Astrocyte (in vitro differentiated cells and primary cell): ENCODE results near the gene PPP1R7. TPM values are rescaled to one million over a fixed set of nuclear protein-coding genes. Genes with fewer than 3 reads are reported as not detected.

ENCODE experiments used
- DNase-seq: peaks from one replicate; pipeline ENCODE4 v3.0.0-alpha.2; 2010; ENCODE audit warnings: low read depth
- FAIRE-seq: peaks from 2 replicates; lab custom pipeline; 2011; peaks lifted over from hg19 to GRCh38; lab: Jason Lieb, UNC
- H2AFZ ChIP-seq: 2 replicates; pipeline ENCODE4 v1.6.0; 2012; ENCODE audit warnings: low read depth, low read length, inconsistent platforms
- H3K27ac ChIP-seq: 2 replicates; pipeline ENCODE4 v1.5.1; 2011; ENCODE audit warnings: low read depth, low read length, inconsistent platforms
- H3K27me3 ChIP-seq: 2 replicates; pipeline ENCODE4 v1.6.0; 2011; ENCODE audit warnings: low read length, inconsistent platforms; ENCODE audit not compliant: insufficient read depth
- H3K36me3 ChIP-seq: 2 replicates; pipeline ENCODE4 v1.5.1; 2011; ENCODE audit warnings: low read length, inconsistent platforms; ENCODE audit not compliant: insufficient read depth
- H3K4me1 ChIP-seq: 2 replicates; pipeline ENCODE4 v1.5.1; 2011; ENCODE audit warnings: low read length, inconsistent platforms; ENCODE audit not compliant: insufficient read depth
- H3K4me2 ChIP-seq: 2 replicates; pipeline ENCODE4 v1.6.0; 2012; ENCODE audit warnings: low read length, inconsistent platforms
- H3K4me3 ChIP-seq: 2 replicates; pipeline ENCODE4 v1.5.1; 2011; ENCODE audit warnings: low read depth, mild to moderate bottlenecking, low read length, inconsistent platforms; ENCODE audit not compliant: insufficient read depth
- H3K79me2 ChIP-seq: 2 replicates; pipeline ENCODE4 v1.6.0; 2012; ENCODE audit warnings: mild to moderate bottlenecking, low read length, inconsistent platforms; ENCODE audit not compliant: insufficient read depth
- H3K9ac ChIP-seq: 2 replicates; pipeline ENCODE4 v1.6.0; 2012; ENCODE audit warnings: mild to moderate bottlenecking, low read length, inconsistent platforms
- H3K9me3 ChIP-seq: 2 replicates; pipeline ENCODE4 v1.5.1; 2012; ENCODE audit warnings: low read depth, mild to moderate bottlenecking, low read length, inconsistent platforms; ENCODE audit not compliant: insufficient read depth
- H4K20me1 ChIP-seq: 2 replicates; pipeline ENCODE4 v1.6.0; 2012; ENCODE audit warnings: low read length, inconsistent platforms; ENCODE audit not compliant: insufficient read depth
- H3K27ac Mint-ChIP-seq: one replicate; pipeline ENCODE4 v1.8.0; 2021; ENCODE audit warnings: mild to moderate bottlenecking, mixed read lengths; ENCODE audit not compliant: unreplicated experiment
- H3K27me3 Mint-ChIP-seq: one replicate; pipeline ENCODE4 v1.8.0; 2021; ENCODE audit warnings: low read depth, mixed read lengths; ENCODE audit not compliant: unreplicated experiment
- H3K36me3 Mint-ChIP-seq: one replicate; pipeline ENCODE4 v1.8.0; 2021; ENCODE audit warnings: low read depth, mixed read lengths; ENCODE audit not compliant: unreplicated experiment
- H3K4me1 Mint-ChIP-seq: one replicate; pipeline ENCODE4 v1.8.0; 2021; ENCODE audit warnings: low read depth, mixed read lengths; ENCODE audit not compliant: unreplicated experiment
- H3K4me3 Mint-ChIP-seq: one replicate; pipeline ENCODE4 v1.8.0; 2021; ENCODE audit warnings: mild to moderate bottlenecking, moderate library complexity, mixed read lengths; ENCODE audit not compliant: unreplicated experiment
- H3K9me3 Mint-ChIP-seq: one replicate; pipeline ENCODE4 v1.8.0; 2021; ENCODE audit warnings: mild to moderate bottlenecking, mixed read lengths; ENCODE audit not compliant: unreplicated experiment
- EZH2 ChIP-seq: IDR thresholded peaks from 2 replicates; pipeline ENCODE4 v1.6.1; 2012; ENCODE audit warnings: mild to moderate bottlenecking, low read length, inconsistent platforms; ENCODE audit not compliant: insufficient read depth
- total RNA-seq: library from RNA; stranded (reverse); gene quantifications from 2 replicates; pipeline ENCODE4 v1.2.1, GENCODE V29; 2021
- TF ChIP-seq, protein P1 (sequence below): IDR thresholded peaks from 2 replicates; pipeline ENCODE4 v1.5.1; 2011; ENCODE audit warnings: low read depth, mild to moderate bottlenecking, inconsistent platforms, low read length, moderate library complexity; ENCODE audit not compliant: insufficient read depth

The PPP1R7 gene
- total RNA-seq, 1 donor from 2014 or later = 53.4 TPM

DNA sequence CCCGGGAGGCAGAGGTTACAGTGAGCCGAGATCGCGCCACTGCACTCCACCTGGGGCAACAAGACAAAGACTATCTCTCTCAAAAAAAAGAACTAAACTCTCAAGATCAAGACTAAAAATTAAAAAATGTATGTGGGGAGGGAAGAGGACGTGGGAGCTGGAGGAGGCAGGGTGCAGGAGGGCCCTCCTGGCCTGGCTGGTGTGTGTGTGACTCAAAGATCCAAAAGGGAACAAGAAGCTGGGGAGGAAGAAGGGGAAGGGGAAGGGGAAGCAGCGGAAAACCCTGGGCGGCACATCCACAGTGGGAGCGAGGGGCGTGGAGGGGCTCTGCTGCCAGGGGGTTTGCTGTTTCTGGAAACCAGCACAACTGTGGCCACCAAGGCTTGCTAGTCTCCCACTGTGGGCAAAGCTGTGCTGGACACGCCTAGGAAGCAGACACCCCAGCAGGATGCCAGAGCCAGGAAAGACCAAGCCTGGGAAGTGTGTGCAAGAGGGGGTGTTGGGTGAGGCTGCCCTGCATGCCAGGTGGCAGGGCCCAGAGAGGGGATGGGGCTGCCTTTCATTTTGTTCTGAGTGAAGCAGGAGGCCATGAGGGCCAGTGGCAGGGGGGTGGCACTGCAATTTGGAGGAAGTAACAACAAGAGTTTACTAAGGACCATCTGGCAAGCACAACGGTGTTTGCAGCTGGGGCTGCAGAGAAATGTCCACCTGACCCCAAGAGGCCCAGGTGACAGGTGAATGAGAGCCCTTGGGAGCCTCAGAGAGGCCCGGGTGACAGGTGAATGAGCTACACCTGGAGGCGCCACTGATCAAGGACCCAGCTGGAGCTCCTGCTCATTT lies 82.7 kb downstream of the PPP1R7 start:
- peaks cover 36% of the 10 kb centered on the region for H3K36me3 Mint-ChIP-seq
- Histone ChIP-seq H3K79me2 (peaks cover 46% of the 10 kb centered on the region), H3K4me1 (no peaks in the 10 kb centered on the region), H3K27me3 (no peaks in the 10 kb centered on the region), H3K27ac (no peak overlapping the region), H3K4me2 (no peak overlapping the region), H4K20me1 (peaks cover 98% of the 10 kb centered on the region), H3K36me3 (peaks cover 65% of the 10 kb centered on the region), H3K4me3 (no peak overlapping the region), H2AFZ (no peak overlapping the region), H3K9ac (no peak overlapping the region), H3K9me3 (no peaks in the 10 kb centered on the region)
- H3K9me3 Mint-ChIP-seq = no peaks in the 10 kb centered on the region
- no peaks in the 10 kb centered on the region for H3K27me3 Mint-ChIP-seq
- no peak for FAIRE-seq
- peak overlapping the region; percentile 53 for H3K27ac Mint-ChIP-seq
- no peaks in the 10 kb centered on the region for H3K4me1 Mint-ChIP-seq
- H3K4me3 Mint-ChIP-seq = no peak overlapping the region
- TF ChIP-seq, protein P1, sequence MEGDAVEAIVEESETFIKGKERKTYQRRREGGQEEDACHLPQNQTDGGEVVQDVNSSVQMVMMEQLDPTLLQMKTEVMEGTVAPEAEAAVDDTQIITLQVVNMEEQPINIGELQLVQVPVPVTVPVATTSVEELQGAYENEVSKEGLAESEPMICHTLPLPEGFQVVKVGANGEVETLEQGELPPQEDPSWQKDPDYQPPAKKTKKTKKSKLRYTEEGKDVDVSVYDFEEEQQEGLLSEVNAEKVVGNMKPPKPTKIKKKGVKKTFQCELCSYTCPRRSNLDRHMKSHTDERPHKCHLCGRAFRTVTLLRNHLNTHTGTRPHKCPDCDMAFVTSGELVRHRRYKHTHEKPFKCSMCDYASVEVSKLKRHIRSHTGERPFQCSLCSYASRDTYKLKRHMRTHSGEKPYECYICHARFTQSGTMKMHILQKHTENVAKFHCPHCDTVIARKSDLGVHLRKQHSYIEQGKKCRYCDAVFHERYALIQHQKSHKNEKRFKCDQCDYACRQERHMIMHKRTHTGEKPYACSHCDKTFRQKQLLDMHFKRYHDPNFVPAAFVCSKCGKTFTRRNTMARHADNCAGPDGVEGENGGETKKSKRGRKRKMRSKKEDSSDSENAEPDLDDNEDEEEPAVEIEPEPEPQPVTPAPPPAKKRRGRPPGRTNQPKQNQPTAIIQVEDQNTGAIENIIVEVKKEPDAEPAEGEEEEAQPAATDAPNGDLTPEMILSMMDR = no peak
- no peak for TF ChIP-seq EZH2
- no peak for DNase-seq

Other genes with a start within 250 kb of the PPP1R7 start
- gene CROCC2, start 244.1 kb upstream of the PPP1R7 start, total RNA-seq = not detected in 2 replicates
- 0.23 and 0.48 TPM in 2 replicates for gene SNED1, start 151.8 kb upstream of the PPP1R7 start, total RNA-seq
- 23.6 and 26.3 TPM in 2 replicates for gene MTERF4, start 48.2 kb upstream of the PPP1R7 start, total RNA-seq
- gene PASK, start 995 bp upstream of the PPP1R7 start, total RNA-seq = 4.2 and 8.0 TPM in 2 replicates
- gene ANO7, start 38.2 kb downstream of the PPP1R7 start, total RNA-seq = 5.8 and 7.1 TPM in 2 replicates
- gene HDLBP, start 165.2 kb downstream of the PPP1R7 start, total RNA-seq = 922 and 975 TPM in 2 replicates
- gene SEPTIN2, start 165.5 kb downstream of the PPP1R7 start, total RNA-seq = 544 and 552 TPM in 2 replicates
- gene FARP2, start 205.8 kb downstream of the PPP1R7 start, total RNA-seq = 60.8 and 65.0 TPM in 2 replicates